ENCODE measurements around the gene FUT9.

FUT9 gene

DNA sequence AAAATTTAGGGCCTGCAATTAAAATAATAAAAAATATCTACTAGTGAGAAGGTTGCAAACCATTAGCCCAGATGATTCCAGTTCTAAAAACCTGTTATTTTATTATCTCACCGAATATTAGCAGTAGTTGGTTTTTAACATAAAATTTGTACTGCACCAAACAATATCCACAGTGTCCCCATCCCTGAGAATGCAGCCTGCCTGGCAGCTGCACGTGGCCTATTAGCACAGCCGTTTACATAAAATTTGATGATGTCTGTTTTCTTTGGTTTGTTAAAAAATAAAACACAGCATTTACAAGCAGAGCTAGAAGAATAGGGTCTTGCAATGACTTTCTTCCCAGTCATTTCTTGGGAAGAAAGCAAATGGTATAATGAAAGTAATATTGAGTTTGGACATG is 58.2 kb downstream of the FUT9 start:
- DNase-seq: no peak

DNA sequence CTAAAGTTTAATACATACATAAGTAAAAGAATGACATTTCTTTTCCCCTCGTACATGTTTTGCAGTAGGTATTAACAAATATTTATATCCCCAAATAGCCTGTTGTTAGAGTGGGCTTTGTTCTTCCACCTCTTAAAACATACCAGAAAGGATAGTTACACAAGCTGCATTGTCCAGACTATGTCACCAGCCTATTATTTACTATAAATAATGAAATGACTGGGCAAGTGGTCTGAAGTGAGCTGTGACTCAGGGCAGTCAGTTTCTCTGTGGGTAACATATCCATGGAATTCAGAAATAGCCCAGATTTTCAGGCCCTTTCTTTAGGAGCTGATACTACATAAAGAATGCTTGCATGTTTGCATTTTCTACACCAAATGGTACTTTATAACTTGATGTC is 60.1 kb downstream of the FUT9 start:
- DNase-seq: no peak

DNA sequence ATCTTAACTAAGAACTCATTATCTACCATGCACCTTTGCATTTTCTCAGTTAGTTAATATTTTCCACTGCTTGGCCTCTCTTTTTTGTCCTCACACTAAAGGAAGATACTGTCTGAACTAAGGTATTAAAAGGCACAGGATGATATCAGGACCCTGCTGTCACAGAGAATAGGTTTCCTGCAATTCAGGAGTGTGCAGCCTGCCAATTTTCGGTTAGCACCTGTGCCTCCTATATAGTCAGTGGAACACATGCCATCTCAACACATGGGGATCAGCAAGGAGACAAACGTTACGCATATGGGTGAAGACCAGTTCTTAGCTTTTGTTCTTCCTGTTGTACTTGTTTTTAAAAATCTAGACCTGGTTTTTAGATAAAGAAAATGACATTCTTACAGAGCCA is 71.0 kb downstream of the FUT9 start:
- DNase-seq: no peak

DNA sequence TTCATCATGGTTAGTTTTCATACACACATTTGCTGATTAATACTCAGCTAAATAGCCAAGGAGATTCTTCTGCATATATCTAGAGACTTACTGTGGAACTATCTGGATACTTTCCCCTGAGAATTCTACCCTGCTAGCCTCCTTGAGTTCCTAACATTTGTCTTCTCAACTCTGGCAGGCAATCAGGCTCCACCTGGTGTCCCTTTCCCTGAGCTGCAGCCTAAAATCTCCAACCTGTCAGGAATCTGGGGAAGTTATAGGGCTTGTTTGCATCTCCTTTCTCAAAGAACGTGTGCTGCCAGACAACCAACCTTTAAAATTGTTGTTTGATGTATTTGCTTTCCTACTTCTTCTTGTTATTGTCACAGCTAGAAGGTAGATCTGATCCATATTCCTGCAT is 73.4 kb downstream of the FUT9 start:
- DNase-seq: no peak

DNA sequence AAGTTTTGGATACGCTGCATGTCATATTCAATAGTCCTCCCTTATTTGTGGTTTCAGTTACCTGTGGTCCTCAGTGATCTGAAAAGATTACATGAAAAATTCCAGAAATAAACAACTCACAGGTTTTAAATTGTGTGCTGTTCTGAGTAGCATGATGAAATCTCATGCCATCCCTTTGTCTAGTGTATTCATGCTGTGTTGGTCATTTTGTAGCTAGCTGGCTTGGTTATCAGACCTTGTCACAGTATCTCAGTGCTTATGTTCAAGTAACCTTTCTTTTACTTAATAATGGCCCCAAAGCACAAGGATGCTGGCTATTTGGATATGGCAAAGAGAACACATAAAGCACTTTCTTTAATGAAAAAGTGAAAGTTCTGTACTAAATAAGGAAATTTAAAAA is 78.3 kb downstream of the FUT9 start:
- DNase-seq: no peak

DNA sequence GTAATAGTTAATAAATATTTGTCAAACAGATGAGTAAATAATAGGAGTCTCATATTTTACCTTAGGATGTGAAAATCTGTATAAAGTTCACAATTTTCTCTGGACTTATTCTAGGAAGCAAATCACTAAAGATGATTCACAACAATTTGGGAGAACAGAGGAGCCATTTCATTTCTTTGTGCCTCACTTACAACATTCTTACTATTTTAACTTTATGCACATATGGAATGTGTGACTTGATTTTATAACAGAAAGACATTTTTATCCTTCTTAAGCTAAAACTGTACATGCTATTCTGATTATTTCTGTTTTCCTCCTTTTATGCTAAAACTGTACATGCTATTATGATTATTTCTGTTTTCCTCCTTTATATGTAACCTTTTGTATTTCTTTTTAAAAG is 83.3 kb downstream of the FUT9 start:
- no peak for DNase-seq

DNA sequence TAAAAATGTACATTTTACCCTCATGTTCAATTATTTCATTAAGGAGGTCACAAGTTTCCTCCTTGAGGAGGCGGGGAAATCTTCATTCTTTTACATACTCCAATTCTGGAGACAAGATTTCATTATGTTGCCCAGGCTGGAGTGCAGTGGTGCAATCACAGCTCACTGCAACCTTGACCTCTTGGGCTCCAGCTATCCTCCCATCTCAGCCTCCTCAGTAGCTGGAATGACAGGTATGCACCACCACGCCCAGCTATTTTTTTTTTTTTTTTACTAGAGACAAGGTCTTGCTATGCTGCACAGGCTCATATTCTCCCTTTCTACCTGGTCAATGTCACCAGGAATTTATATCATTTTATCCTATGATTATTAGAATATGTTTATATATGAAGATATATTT is 85.8 kb downstream of the FUT9 start:
- no peak for DNase-seq

DNA sequence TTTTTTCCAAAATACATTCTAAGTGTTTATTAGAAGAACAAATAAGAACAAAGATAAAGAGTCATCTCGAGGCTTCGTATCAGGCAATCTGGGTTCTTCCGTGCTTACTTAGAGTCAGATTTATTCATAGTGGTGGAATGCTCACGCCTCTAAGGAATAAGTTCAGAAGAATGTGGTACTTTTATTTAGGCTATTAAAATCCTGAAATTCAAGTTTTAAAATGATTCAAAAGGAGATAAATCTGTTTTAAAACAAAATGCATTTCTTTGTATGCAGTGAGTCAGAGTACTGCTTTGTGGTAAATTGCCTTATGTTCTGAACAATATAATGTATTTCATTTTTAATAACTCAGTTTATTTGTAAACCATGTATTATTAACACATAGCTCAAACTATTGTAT is 89.1 kb downstream of the FUT9 start:
- DNase-seq: no peak

DNA sequence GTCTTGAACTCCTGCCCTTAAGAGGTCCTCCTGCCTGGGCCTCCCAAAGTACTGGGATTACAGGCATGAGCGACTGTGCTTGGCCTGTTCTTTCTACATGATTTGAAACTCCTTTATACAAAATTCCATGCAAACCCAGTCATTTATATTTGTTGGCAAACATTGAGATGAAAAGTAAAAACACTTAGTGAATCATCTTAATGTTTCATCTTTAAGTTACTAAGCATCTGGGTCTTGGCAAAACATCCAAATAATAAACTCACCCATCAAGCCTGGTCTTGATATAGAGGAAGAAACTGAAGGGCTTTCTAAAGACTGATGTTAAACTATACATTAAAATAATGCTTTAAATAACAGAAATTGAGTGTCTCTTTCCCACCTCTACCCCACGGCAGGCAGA is 95.1 kb downstream of the FUT9 start:
- no peak for DNase-seq

DNA sequence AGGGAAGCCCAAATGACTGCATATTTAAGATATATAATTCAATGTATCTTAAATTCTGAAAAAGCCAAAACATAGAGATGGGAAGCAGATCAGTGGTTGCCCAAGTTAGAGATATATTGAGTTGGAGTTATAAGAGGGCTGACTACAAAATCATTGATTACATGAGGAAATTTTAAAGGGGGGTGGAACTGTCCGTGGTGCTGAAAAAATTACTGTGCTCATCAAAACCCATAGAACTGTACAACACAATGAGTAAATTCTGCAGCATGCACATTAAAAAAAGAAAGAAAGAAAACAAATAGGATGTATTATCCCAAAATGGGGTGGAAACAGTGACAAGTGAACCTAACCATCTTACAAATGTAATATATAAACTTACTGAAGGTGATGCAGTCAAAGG is 100.9 kb downstream of the FUT9 start:
- DNase-seq: no peak

DNA sequence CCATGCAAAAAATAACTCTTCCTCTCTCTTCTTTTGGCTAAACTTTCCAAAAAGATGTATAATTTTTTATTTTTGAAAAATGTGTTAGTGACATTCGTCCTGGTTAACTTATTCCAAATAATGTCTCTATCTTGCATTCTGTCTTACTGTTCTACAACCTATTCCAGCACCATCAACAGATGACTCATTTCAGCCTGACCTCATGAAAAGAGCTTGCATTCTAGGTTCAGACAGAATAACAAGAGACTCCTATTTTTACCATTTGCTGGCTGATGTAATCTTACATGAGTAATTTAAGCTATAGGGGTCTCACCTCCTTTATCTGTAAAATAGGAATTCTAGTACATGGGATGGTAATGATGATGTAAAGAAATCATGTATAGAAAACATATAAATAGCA is 109.0 kb downstream of the FUT9 start:
- DNase-seq: no peak

DNA sequence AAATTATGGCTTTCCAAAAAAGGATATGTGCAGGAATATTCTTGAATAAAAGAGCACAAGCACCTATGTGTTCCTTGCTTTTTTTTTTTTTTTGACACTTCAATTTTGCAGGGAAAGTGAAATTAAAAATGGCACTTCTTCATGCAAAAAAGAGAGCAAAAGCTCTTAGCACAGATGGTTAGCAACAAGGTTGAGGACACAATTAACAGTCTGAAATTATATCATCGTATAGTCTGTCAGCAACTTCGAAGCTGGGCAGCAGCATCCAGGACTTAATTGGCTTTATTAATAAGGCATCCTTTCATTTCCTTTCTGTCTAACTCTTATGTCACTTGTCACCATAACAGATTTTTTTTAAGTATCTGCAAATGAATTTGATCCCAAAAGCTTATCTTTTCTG is 122.6 kb downstream of the FUT9 start:
- DNase-seq: no peak

DNA sequence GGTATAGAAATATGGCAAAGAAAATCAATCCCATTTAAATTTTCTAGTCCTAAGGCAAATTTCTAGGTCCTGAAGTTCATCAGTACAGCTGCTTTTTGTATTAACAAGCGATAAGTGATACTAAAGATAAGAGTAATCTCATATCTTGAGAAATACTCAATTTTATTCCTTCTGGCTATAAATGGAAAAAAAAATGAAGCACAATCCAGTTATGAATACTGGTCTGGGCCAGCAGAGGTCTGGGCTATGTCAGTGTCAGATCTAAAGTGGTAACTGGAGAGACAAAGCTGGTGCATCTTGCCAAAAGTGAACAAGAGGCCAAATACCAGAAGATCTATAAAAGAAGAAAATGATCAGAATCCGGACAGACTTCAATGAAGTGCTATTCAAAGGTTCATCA is 126.4 kb downstream of the FUT9 start:
- DNase-seq: no peak

DNA sequence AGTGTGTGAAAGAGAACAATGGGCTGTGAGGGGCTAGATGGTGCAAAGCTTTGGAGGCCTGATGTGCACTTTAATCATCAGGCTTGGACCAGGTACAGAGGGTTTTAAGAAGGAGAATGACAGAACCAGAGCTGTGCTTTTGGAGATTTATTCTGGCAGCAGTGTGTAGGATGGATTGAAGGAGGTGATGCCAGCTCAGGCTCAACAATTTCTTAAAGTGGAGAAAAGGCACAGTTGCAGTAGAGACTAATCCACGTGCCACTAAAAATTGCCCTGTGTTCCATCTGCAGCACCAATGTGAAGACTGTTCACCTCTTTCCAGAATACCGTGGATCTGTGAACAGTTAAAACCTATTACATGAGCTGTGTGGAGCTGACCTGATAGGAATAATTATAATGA is 134.7 kb downstream of the FUT9 start:
- no peak for DNase-seq

DNA sequence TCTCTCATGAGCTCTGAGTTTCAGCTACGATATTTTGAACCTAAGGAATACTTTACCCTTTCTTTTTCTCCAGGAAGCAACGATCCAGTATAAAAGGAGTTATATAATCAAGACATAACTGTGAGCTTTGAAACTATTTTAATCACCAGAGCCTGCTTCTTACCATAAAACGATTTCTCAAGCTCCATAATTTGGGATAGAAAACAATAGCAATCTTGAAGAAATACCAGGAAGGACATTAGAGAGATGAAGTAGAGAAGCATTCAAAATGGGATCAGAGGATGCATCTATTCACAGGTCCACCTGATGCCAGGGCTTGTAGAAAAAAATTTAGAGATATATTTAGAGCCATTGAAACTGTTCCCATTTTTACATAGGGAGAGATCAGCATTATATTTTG is 135.9 kb downstream of the FUT9 start:
- DNase-seq: no peak

DNA sequence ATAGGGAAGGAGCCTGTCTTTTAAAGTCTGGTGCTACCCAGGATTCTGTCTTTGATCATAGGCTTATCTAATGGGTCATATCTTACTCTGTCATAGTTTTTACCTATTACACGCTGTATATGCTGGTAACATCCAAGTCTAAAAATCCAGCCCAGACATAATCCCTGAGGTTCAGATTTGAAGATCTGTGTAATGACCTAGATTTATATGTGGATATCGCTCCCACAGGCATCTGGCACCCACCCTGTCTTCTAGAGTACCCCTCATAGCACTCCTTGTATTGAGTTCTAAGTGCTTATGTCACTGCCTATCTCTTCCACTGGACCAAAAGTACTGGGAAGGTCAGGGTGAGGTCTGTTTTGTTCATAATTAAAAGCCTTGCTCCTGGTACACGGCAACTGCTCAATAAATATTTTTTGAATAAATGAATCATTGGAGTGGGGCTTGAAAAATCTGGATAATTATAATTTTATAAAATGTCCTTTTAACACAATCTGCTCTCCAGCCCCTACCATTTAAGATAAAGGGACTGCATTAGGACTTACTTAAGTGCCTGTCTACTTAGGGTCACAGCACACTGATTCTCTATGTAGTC is 136.4 kb downstream of the FUT9 start:
- no peak for DNase-seq

DNA sequence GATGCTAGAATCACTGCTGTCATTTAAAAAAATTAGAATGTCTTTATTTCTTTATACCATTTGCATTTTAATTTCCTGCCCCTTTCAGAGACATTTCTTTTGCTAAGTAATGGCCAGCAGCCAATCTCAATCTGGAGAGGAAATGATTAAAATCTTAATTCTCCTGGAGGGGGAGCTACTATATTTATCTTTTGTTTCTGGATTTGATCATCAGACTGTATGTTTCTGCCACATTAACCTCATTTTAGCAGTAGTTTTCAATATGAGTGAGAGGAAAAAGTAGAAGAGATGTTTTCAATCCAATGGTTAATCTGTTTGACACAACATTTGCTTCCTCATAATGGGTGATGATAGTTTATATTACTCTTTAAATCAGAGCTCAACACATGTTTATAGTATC is 138.0 kb downstream of the FUT9 start:
- no peak for DNase-seq

DNA sequence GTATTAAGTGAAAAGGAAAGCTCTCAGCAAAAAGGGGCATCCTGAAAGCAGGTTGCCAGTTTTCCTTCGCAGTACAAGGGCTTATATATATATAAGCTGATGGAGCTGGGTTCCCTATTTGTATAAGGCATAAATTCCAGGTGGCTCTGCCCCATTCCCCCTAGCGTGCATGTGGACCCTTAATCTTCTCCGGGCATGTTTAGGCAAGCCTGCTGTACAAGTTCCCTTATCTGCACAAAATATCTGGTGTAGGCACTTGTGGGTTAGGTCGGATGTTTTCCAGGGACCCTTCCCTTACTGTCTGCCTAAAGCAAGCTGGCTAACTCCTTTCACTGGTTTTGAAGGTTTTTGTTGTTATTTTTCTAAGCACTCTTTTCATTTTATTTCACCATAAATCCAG is 140.7 kb downstream of the FUT9 start:
- no peak for DNase-seq

DNA sequence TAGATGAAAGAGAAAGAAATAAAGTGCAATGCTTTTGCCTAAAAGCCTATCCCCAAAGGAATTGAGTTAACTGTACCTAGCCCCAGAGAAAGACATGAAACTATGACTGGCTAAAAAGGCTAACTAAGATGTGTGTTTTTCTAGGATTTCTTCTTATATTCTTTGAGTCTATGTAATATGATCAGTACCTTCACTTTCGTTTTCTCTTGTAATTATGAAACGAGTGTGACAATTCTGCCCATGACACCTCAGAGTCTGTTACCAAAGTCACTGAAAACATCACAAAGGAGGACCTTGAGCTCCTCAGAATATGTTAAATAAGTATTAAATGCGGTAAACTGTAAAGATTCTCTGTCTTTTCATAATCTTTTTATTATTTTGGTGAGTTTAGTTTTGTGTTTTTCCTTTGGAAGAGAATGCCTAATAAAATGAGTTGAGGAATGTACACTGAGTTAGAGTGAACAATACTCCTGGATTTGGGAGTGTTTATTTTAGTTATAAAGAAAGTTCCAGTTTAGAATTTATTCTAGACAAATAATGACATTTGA is 141.3 kb downstream of the FUT9 start:
- no peak for DNase-seq

DNA sequence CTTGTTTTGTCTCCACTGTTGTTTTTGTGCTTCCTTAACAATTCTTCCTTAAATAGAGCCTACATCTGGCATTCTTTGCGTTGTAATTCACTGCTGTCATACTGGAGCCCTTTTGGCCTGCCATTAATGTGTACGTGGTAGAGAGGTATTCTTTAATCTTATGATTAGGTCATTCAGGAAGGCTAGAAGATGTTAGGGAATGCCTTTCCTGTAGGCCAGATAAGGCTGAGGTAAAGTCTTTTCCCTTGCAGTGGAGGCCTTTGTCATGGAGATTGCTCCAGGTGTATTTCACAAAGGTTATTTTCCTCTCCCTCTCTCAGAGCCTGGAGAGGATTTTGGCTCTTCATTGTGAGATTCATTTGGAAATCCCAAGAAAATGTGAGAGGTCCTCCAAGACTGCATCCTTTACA is 146.9 kb downstream of the FUT9 start:
- DNase-seq: no peak

DNA sequence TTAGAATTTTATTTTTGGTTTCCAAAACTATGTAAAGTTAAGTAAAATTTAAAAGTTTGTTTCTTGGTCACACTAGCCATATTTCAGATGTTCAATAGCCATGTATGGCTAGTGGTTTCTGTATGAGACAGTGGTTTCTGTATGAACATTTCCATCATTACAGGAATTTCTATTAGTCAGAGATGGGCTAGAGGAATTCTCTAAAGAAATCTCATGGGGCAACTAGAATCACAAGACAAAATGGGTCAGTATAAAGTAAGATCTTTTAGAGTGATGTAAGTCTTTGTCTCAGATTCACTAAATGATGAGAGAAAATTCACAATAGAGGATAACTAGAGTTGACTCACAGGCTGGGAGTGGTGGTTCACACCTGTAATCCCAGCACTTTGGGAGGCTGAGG is 149.0 kb downstream of the FUT9 start:
- DNase-seq: no peak

DNA sequence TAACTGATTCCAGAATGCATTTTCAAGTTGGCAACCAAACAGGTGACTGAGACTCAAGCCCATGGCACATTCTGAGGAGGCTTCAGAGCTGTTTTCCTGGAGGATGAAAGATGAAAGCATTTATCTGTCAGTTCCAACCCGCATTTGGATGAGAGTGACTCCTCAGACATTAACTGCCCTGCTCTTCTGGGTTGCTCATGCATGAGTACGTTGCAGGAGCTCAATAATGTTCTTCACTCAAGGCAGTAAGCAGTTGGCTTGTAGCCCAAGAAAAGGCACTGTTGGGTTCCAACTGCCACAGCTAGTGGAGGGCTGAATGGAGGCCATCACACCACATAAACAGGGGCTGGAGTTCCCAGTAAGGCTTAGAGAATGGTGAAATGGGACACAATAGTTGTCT is 155.3 kb downstream of the FUT9 start:
- no peak for DNase-seq

DNA sequence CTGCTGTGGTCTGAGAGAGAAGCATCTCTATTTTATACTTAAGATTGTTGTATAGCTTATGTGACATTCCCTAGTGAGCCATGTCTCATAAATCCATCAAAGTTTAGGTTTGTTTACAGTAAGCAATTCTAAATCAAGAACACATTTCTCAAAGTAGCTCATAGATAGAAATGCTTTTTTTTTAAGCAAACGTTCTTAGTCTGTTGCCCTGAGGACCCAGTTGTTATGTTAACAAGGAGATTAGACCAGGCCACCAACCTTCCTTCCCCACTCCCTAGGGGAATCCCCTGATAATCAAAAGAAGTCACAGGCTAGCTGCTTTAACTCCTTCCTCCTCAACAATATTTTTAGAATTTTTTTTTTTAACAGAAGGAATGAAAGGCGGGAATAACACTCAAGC is 169.0 kb downstream of the FUT9 start:
- no peak for DNase-seq

DNA sequence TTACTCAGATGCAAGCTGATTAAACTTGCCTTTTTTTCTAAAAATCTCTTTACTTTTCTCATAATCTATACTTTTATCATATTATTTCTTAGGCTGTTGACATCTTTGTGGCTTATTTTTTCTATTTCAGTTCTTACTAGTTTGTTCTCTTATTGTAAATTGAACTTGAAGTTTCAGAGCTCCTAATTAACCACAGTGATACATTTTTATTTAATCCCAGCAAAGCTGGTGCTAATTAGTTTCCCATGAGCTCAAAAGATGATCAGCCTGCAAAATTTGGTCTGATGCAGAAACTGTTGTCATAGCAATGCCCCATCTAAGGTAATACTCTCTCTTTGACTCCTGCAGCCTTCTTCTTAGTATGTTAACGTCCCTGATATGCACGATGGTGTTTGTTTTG is 170.3 kb downstream of the FUT9 start:
- no peak for DNase-seq

DNA sequence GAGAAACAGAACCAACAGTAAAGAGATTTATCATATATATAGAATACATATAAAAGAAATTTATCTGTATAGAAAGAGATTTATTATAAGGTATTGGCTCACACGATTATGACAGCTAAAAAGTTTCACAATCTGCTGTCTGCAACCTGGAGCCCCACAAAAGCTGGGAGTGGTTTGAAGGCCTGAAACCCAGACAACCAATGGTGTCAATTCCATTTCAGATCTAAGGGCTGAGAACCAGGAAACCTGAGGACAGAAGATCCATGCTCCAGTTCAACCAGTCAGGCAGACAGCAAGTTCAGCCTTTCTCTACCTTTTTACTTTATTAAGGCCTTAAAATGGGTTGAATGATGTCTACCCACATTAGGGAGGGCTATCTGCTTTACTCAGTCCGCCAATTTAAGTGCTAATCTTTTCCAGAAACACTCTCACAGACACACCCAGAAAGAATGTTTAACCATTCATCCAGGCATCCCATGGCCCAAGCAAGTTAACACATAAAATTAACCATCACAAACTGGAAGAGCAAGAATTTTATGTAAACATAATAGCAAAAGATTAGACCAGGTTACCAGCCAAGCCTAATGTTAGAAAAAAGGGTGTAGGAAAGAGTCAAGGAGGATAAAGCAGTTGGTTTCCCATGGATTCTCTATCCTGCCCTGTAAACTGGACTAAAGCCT is 170.9 kb downstream of the FUT9 start:
- no peak for DNase-seq

All from fibroblast of skin of right biceps (primary cell).